ENCODE data around the gene PARD3B. TPM values are rescaled to one million over a fixed set of nuclear protein-coding genes. Genes with fewer than 3 reads are reported as not detected.

The PARD3B gene
- total RNA-seq, 1 experiment from 2014 or later, result 6.4 TPM

DNA sequence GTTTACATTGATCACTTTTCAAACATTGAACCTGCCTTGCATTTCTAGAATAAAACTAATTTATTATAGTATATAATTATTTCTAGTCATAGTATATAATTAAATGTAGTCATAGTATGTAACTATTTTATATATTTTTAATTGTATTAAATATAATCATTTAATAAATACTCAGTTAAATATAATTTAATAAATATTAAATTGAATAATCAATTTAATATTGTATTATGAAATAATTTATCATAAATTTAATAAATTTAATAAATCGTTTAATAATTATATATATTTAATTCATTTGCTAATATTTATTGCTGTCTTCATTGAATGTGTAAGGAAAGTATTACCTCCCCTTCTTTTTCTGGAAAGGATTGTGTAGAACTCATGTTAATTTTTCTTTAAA lies 911.4 kb downstream of the PARD3B start:
- Histone ChIP-seq H3K4ac (ENCODE audit: low read depth, low read length) (no peak overlapping the region), H3K23me2 (ENCODE audit: insufficient read length, low read depth, low read length, poor library complexity, severe bottlenecking) (no peaks in the 10 kb centered on the region), H3K4me1 (ENCODE audit: insufficient read depth, low read length) (peaks cover 3% of the 10 kb centered on the region; the same call in 1 of the 2 replicates), H4K8ac (replicated peaks; ENCODE audit: insufficient read length, low read depth, low read length) (no peak overlapping the region), H2AK5ac (ENCODE audit: insufficient read length, low read length) (no peak overlapping the region), H3K56ac (ENCODE audit: insufficient read length, low read depth, low read length) (no peak overlapping the region), H3K27ac (ENCODE audit: insufficient read length, low read depth, low read length) (no peak overlapping the region), H2BK12ac (ENCODE audit: insufficient read length, low read depth, low read length) (no peak overlapping the region), H2BK20ac (ENCODE audit: low read depth, low read length, poor library complexity, severe bottlenecking) (no peak overlapping the region), H3K27me3 (ENCODE audit: insufficient read depth, low read length) (no peaks in the 10 kb centered on the region), H3K9me3 (ENCODE audit: control insufficient read depth, low read depth, low read length) (no peaks in the 10 kb centered on the region), H2AFZ (ENCODE audit: low read length) (no peak overlapping the region), H3T11ph (ENCODE audit: low read length) (no peak overlapping the region), H3K9ac (ENCODE audit: extremely low read depth, insufficient read length, low read length) (no peak overlapping the region), H2BK15ac (ENCODE audit: low read depth, low read length) (no peak overlapping the region), H4K20me1 (ENCODE audit: control insufficient read depth, insufficient read depth, insufficient read length) (no peaks in the 10 kb centered on the region), H2BK120ac (ENCODE audit: low read depth, low read length, poor library complexity, severe bottlenecking) (no peak overlapping the region), H3K14ac (ENCODE audit: insufficient read depth, low read length) (no peak overlapping the region), H3K23ac (ENCODE audit: insufficient read length, low read depth, low read length) (no peak overlapping the region), H2BK5ac (ENCODE audit: insufficient read length, low read length) (no peak overlapping the region), H3K4me2 (ENCODE audit: insufficient read depth, insufficient read length, low read length) (no peak overlapping the region), H4K5ac (ENCODE audit: insufficient read length, low read depth, low read length) (no peak overlapping the region), H3K79me1 (ENCODE audit: insufficient read depth, low read depth, low read length, poor library complexity, severe bottlenecking) (no peaks in the 10 kb centered on the region), H4K91ac (ENCODE audit: insufficient read length, low read depth, low read length) (no peak overlapping the region), H3K79me2 (ENCODE audit: insufficient read depth, low read length) (no peaks in the 10 kb centered on the region), H3K18ac (ENCODE audit: insufficient read length, low read depth, low read length) (no peak overlapping the region)
- DNase-seq, result no peak
- whole genome bisulfite sequencing (ENCODE audit: extremely low coverage, insufficient read length, low lambda C conversion rate), result no CpG with 5 or more reads among the region's 1 CpG
- Mint-ChIP-seq H3K27ac (no peak overlapping the region), H3K9me3 (no peaks in the 10 kb centered on the region), H3K27me3 (ENCODE audit: low read depth) (no peaks in the 10 kb centered on the region), H3K36me3 (ENCODE audit: insufficient read depth in 1 of 3, low read depth in 3 of 3) (no peaks in the 10 kb centered on the region), H3K4me1 (peaks cover 20 to 26% of the 10 kb centered on the region in 2 experiments), H3K4me3 (no peak overlapping the region)
- TF ChIP-seq, protein P1, sequence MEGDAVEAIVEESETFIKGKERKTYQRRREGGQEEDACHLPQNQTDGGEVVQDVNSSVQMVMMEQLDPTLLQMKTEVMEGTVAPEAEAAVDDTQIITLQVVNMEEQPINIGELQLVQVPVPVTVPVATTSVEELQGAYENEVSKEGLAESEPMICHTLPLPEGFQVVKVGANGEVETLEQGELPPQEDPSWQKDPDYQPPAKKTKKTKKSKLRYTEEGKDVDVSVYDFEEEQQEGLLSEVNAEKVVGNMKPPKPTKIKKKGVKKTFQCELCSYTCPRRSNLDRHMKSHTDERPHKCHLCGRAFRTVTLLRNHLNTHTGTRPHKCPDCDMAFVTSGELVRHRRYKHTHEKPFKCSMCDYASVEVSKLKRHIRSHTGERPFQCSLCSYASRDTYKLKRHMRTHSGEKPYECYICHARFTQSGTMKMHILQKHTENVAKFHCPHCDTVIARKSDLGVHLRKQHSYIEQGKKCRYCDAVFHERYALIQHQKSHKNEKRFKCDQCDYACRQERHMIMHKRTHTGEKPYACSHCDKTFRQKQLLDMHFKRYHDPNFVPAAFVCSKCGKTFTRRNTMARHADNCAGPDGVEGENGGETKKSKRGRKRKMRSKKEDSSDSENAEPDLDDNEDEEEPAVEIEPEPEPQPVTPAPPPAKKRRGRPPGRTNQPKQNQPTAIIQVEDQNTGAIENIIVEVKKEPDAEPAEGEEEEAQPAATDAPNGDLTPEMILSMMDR (conservative IDR thresholded peaks at IDR 0.05), result no peak

Measured in H9 (cell line).